Measurements from ENCODE around the gene DNER.

DNA sequence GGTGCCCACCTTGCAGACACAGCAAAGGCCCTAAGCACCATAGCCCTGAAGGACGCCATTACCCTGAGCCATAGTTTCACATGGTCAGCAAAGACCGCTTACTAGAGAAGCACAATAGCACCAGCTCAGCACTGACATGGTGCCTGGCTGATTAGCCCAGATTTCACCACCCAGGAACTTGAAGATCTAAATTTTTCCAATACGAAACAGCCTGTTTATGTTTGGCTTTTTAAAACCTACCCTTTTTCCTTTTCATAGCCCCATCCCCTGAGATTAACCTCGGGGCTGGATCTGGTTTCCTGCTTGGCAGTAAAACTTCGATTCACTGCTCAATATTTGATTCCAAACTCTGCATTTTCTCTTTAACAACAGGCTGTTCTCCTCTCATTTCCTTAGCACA is 284.8 kb downstream of the DNER start:
- TF ChIP-seq CTCF (IDR thresholded peaks at IDR 0.05; ENCODE audit: low read depth, low read length): no peak
- TF ChIP-seq, protein P1, sequence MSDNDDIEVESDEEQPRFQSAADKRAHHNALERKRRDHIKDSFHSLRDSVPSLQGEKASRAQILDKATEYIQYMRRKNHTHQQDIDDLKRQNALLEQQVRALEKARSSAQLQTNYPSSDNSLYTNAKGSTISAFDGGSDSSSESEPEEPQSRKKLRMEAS (IDR thresholded peaks at IDR 0.05; ENCODE audit: low read depth, low read length): no peak

Measured in NB4 (cell line).